ENCODE measurements around the gene LEO1. TPM values are rescaled to one million over a fixed set of nuclear protein-coding genes. Genes with fewer than 3 reads are reported as not detected.
"Not testable (repeated sequence)": the region's sequence is repeated elsewhere in the genome, so short reads cannot be mapped to it uniquely, and the experiment has no call there.

Gene LEO1
- polyA plus RNA-seq, 4 donors = 14.3 to 21.7 (median 20.1) TPM

DNA sequence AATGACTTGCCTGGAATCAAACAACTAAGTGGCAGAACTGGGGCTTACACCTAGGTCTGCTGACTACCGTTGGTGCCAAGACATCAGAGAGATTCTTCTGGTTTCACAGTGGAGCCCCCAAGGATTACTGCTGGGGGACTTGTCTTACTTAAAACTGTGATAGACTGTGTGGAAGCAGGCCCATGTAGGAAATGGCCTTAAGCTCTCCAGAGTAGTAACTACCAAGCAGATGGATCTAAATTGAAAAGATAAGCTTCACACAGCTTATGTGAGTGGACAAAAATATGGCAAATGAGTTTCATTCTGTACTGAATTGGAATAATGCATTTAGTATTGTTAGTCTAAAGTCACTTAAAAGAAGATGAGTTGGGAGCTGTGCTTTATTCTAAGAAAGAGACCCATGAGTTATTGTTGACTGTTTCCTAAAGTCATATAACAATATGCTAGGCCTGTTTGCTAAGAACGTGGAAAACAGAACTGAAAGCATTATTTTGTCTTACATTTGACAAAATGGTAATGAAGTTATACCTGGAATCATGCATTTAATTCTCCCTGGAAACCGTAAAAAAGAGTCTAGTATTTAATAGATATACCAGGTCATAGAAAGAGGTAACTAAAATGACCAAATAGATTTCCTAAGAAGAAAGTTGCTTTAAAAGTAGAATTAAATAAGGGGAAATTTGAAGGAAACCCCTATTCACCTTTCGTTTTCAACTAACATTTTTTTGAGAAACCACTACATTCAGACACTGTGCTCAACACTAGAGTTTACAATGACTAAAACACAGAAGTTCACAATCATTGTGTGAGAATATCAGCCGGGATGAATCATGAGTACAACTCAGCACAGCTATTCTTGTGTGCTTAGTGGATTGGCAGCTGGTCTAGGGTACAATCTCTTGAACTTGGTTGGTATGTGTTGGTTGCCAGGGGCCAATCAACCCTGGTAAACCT lies 34.4 kb upstream of the LEO1 start:
- no peak for DNase-seq
- H3K27me3 ChIP-seq (ENCODE audit: control insufficient read depth in 3 of 3, insufficient read depth in 3 of 3, low read length in 3 of 3) = no peaks in the 10 kb centered on the region
- WGBS, 3 donors = 57 to 71% (median 68%) methylated on average over 5 of the region's 5 CpGs
- no peaks in the 10 kb centered on the region for H3K36me3 ChIP-seq (ENCODE audit: control insufficient read depth in 3 of 3, insufficient read depth in 2 of 3, low read depth in 1 of 3, low read length in 3 of 3)
- peaks cover 0 to 11% (median 10%) of the 10 kb centered on the region in 3 donors for H3K4me1 ChIP-seq (ENCODE audit: control insufficient read depth in 3 of 3, insufficient read depth in 2 of 3, low read depth in 1 of 3, low read length in 2 of 3)
- no peak for FAIRE-seq
- H3K4me3 ChIP-seq (ENCODE audit: low read depth in 1 of 3, low read length in 3 of 3) = no peak overlapping the region
- H3K27ac ChIP-seq (ENCODE audit: low read depth in 1 of 3, low read length in 2 of 3) = peak overlapping the region in 1 of 3 donors; percentile 32
- no peaks in the 10 kb centered on the region for H3K9me3 ChIP-seq (ENCODE audit: control insufficient read depth in 2 of 2, insufficient read depth in 1 of 2, low read depth in 1 of 2, low read length in 1 of 2)

- Histone ChIP-seq H3K4me3 (ENCODE audit: low read depth in 1 of 3, low read length in 3 of 3) (no peak overlapping the region), H3K4me1 (ENCODE audit: control insufficient read depth in 3 of 3, insufficient read depth in 2 of 3, low read depth in 1 of 3, low read length in 2 of 3) (peaks cover 0 to 11% (median 10%) of the 10 kb centered on the region in 3 donors), H3K36me3 (ENCODE audit: control insufficient read depth in 3 of 3, insufficient read depth in 2 of 3, low read depth in 1 of 3, low read length in 3 of 3) (no peaks in the 10 kb centered on the region), H3K27me3 (ENCODE audit: control insufficient read depth in 3 of 3, insufficient read depth in 3 of 3, low read length in 3 of 3) (no peaks in the 10 kb centered on the region), H3K27ac (ENCODE audit: low read depth in 1 of 3, low read length in 2 of 3) (no peak overlapping the region), H3K9me3 (ENCODE audit: control insufficient read depth in 2 of 2, insufficient read depth in 1 of 2, low read depth in 1 of 2, low read length in 1 of 2) (no peaks in the 10 kb centered on the region)
- FAIRE-seq = no peak
- 93 to 96% (median 95%) methylated on average over 6 of the region's 6 CpGs for WGBS, 3 donors
- no peak for DNase-seq
Measured at GRCh38 chr15:52004806-52005205, 33.2 kb upstream of the LEO1 start.

DNA sequence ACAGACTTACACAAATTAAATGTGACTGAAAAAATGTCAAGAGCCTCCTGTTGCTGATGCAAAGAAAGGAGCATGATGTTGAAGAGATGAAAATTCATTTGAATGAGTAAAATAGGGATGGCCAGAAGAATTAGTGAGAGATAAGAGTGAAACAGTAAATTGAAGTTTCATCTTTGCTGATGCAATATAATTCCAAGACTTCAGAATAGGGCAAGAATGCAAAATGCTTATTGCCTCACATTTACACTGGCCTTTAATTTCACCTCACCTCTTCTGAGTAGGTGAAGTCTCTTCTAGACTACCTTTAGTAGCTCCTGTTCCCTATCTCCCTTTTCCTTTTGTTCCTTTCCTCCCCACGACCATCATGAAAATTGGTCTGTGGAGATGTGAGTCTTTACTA lies 32.1 kb upstream of the LEO1 start:
- Histone ChIP-seq H3K9me3 (ENCODE audit: control insufficient read depth in 2 of 2, insufficient read depth in 1 of 2, low read depth in 1 of 2, low read length in 1 of 2) (no peaks in the 10 kb centered on the region), H3K27me3 (ENCODE audit: control insufficient read depth in 3 of 3, insufficient read depth in 3 of 3, low read length in 3 of 3) (no peaks in the 10 kb centered on the region), H3K27ac (ENCODE audit: low read depth in 1 of 3, low read length in 2 of 3) (no peak overlapping the region), H3K4me3 (ENCODE audit: low read depth in 1 of 3, low read length in 3 of 3) (no peak overlapping the region), H3K36me3 (ENCODE audit: control insufficient read depth in 3 of 3, insufficient read depth in 2 of 3, low read depth in 1 of 3, low read length in 3 of 3) (no peaks in the 10 kb centered on the region), H3K4me1 (ENCODE audit: control insufficient read depth in 3 of 3, insufficient read depth in 2 of 3, low read depth in 1 of 3, low read length in 2 of 3) (peaks cover 0 to 7% (median 6%) of the 10 kb centered on the region in 3 donors)
- no peak for DNase-seq
- FAIRE-seq = no peak
- WGBS, 3 donors = 81 to 94% (median 91%) methylated on average over 1 of the region's 1 CpG

GRCh38 chr15:52003089-52003488 lies 31.5 kb upstream of the LEO1 start:
- not testable (repeated sequence) for H3K4me3 ChIP-seq (ENCODE audit: low read depth in 1 of 3, low read length in 3 of 3); H3K27ac ChIP-seq (ENCODE audit: low read depth in 1 of 3, low read length in 2 of 3); H3K36me3 ChIP-seq (ENCODE audit: control insufficient read depth in 3 of 3, insufficient read depth in 2 of 3, low read depth in 1 of 3, low read length in 3 of 3); H3K4me1 ChIP-seq (ENCODE audit: control insufficient read depth in 3 of 3, insufficient read depth in 2 of 3, low read depth in 1 of 3, low read length in 2 of 3); H3K9me3 ChIP-seq (ENCODE audit: control insufficient read depth in 2 of 2, insufficient read depth in 1 of 2, low read depth in 1 of 2, low read length in 1 of 2); H3K27me3 ChIP-seq (ENCODE audit: control insufficient read depth in 3 of 3, insufficient read depth in 3 of 3, low read length in 3 of 3); DNase-seq; FAIRE-seq
- WGBS, 3 donors = 82 to 92% (median 86%) methylated on average over 7 of the region's 7 CpGs

DNA sequence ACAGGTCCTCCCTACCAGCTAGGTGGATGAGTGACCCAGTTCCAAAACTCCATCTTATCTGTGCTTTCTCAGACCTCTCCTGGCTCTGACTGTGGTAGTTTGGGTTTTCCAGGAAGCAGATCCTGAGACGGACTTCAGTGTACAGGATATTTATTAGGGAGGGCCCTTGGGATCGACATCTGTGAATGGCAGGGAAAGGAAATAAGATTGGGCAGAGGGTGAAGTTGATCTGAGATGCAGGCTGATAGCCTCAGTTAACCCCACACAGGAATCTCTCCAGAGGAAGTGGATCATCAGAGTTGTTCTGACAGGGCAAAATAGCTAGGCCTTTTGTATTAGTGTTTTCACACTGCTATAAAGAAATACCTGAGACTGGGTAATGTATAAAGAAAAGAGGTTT lies 30.8 kb upstream of the LEO1 start:
- FAIRE-seq = no peak
- WGBS, 3 donors = 62 to 88% (median 81%) methylated on average over 2 of the region's 2 CpGs
- DNase-seq = no peak

DNA sequence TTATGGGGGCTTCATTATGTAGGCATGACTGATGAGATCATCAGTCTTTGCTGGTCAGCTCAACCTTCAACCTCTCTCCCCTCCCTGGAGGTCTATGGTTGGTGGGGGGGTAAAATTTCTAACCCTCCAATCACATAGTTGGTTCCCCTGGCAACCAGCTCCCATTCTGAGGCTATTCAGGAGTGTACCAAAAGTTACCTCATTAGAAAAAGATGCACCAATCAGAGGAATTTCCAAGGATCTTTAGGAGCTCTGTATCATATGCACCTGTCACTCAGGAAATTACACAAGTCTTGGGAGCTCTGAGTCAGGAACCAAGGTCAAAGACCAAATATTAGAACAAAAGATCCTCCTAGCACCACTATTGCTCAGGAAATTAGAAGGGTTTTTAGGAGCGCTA lies 21.4 kb upstream of the LEO1 start:
- FAIRE-seq (no peak), DNase-seq (peak; percentile 5 to 58)
- Histone ChIP-seq H3K4me1 (ENCODE audit: control insufficient read depth in 3 of 3, insufficient read depth in 2 of 3, low read depth in 1 of 3, low read length in 2 of 3) (no peaks in the 10 kb centered on the region), H3K4me3 (ENCODE audit: low read depth in 1 of 3, low read length in 3 of 3) (no peak overlapping the region), H3K27me3 (ENCODE audit: control insufficient read depth in 3 of 3, insufficient read depth in 3 of 3, low read length in 3 of 3) (no peaks in the 10 kb centered on the region), H3K27ac (ENCODE audit: low read depth in 1 of 3, low read length in 2 of 3) (no peak overlapping the region), H3K36me3 (ENCODE audit: control insufficient read depth in 3 of 3, insufficient read depth in 2 of 3, low read depth in 1 of 3, low read length in 3 of 3) (no peaks in the 10 kb centered on the region), H3K9me3 (ENCODE audit: control insufficient read depth in 2 of 2, insufficient read depth in 1 of 2, low read depth in 1 of 2, low read length in 1 of 2) (no peaks in the 10 kb centered on the region)
- WGBS, 3 donors = 53 to 73% (median 68%) methylated on average over 1 of the region's 1 CpG

More for the DNA sequence above, 30.8 kb upstream of the LEO1 start:
- peaks cover 0 to 7% (median 5%) of the 10 kb centered on the region in 3 donors for H3K4me1 ChIP-seq (ENCODE audit: control insufficient read depth in 3 of 3, insufficient read depth in 2 of 3, low read depth in 1 of 3, low read length in 2 of 3)
- no peaks in the 10 kb centered on the region for H3K36me3 ChIP-seq (ENCODE audit: control insufficient read depth in 3 of 3, insufficient read depth in 2 of 3, low read depth in 1 of 3, low read length in 3 of 3)
- no peaks in the 10 kb centered on the region for H3K9me3 ChIP-seq (ENCODE audit: control insufficient read depth in 2 of 2, insufficient read depth in 1 of 2, low read depth in 1 of 2, low read length in 1 of 2)
- H3K27ac ChIP-seq (ENCODE audit: low read depth in 1 of 3, low read length in 2 of 3) = no peak overlapping the region
- no peaks in the 10 kb centered on the region for H3K27me3 ChIP-seq (ENCODE audit: control insufficient read depth in 3 of 3, insufficient read depth in 3 of 3, low read length in 3 of 3)
- H3K4me3 ChIP-seq (ENCODE audit: low read depth in 1 of 3, low read length in 3 of 3) = no peak overlapping the region

DNA sequence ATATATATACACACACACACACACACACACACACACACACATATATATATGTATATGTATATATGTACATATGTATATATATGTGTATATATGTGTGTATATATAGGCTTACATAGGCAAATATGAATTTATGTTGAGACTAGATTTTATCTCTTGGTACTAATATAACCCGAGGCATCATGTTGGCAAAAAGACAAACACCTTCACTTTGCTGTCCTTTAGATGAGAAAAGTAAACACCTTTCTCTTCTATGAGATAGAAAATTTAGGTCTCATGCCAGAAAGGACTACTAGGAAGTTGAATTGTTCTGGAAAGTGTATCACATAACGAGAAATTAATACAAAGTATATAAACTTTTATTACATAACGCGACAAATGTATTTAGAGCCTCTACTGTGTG lies 19.6 kb upstream of the LEO1 start:
- no peaks in the 10 kb centered on the region for H3K9me3 ChIP-seq (ENCODE audit: control insufficient read depth in 2 of 2, insufficient read depth in 1 of 2, low read depth in 1 of 2, low read length in 1 of 2)
- FAIRE-seq = no peak

GRCh38 chr15:51982770-51983103 lies 11.2 kb upstream of the LEO1 start:
- peaks cover 0 to 12% (median 0%) of the 10 kb centered on the region in 3 donors for H3K4me1 ChIP-seq (ENCODE audit: control insufficient read depth in 3 of 3, insufficient read depth in 2 of 3, low read depth in 1 of 3, low read length in 2 of 3)
- DNase-seq = peak in 1 of 2 donors; percentile 62
- no peak overlapping the region for H3K4me3 ChIP-seq (ENCODE audit: low read depth in 1 of 3, low read length in 3 of 3)
- no peak for FAIRE-seq
- no peak overlapping the region for H3K27ac ChIP-seq (ENCODE audit: low read depth in 1 of 3, low read length in 2 of 3)
- no peaks in the 10 kb centered on the region for H3K27me3 ChIP-seq (ENCODE audit: control insufficient read depth in 3 of 3, insufficient read depth in 3 of 3, low read length in 3 of 3)
- no peaks in the 10 kb centered on the region for H3K36me3 ChIP-seq (ENCODE audit: control insufficient read depth in 3 of 3, insufficient read depth in 2 of 3, low read depth in 1 of 3, low read length in 3 of 3)
- H3K9me3 ChIP-seq (ENCODE audit: control insufficient read depth in 2 of 2, insufficient read depth in 1 of 2, low read depth in 1 of 2, low read length in 1 of 2) = no peaks in the 10 kb centered on the region

More for the DNA sequence above, 19.6 kb upstream of the LEO1 start:
- Histone ChIP-seq H3K27me3 (ENCODE audit: control insufficient read depth in 3 of 3, insufficient read depth in 3 of 3, low read length in 3 of 3) (no peaks in the 10 kb centered on the region), H3K4me3 (ENCODE audit: low read depth in 1 of 3, low read length in 3 of 3) (no peak overlapping the region), H3K36me3 (ENCODE audit: control insufficient read depth in 3 of 3, insufficient read depth in 2 of 3, low read depth in 1 of 3, low read length in 3 of 3) (no peaks in the 10 kb centered on the region), H3K4me1 (ENCODE audit: control insufficient read depth in 3 of 3, insufficient read depth in 2 of 3, low read depth in 1 of 3, low read length in 2 of 3) (no peaks in the 10 kb centered on the region), H3K27ac (ENCODE audit: low read depth in 1 of 3, low read length in 2 of 3) (no peak overlapping the region)
- WGBS, 3 donors = 81 to 88% (median 85%) methylated on average over 4 of the region's 4 CpGs
- DNase-seq = no peak
